Raji (cell line): ENCODE results near the gene KLHDC8A.

ENCODE experiments used
- POLR2A ChIP-seq: IDR thresholded peaks from 2 replicates; pipeline ENCODE4 v1.6.1; 2011; ENCODE audit warnings: low read depth, low read length, control low read depth; ENCODE audit not compliant: insufficient read depth

Gene KLHDC8A, protein sequence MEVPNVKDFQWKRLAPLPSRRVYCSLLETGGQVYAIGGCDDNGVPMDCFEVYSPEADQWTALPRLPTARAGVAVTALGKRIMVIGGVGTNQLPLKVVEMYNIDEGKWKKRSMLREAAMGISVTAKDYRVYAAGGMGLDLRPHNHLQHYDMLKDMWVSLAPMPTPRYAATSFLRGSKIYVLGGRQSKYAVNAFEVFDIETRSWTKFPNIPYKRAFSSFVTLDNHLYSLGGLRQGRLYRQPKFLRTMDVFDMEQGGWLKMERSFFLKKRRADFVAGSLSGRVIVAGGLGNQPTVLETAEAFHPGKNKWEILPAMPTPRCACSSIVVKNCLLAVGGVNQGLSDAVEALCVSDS

GRCh38 chr1:205356440-205357139, at the start of gene KLHDC8A:
Gene KLHDC8A, minus strand, starts transcription at chr1:205356922. Its CDS starts 13,318 bp downstream, at chr1:205343604.
- no peak for TF ChIP-seq POLR2A

DNA sequence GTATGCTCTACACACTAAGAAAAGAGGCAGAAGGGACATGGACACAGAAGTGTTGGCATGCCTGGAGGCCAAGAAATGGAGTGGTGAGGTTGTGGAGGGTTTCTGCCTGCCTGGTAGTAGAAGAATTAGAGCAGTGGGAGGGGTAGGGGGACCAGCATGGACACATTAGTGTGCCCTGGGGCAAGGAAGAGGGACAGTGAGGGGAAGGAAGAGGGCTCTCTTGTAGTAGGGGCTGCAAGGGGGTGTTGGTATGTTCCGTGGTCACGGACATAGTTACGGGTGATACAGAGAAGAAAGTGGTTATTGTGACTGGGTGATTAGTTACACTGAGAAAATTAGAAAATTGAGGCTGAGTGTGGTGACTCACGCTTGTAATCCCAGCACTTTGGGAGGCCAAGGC, 41.9 kb upstream of the KLHDC8A start:
- TF ChIP-seq POLR2A = no peak

DNA sequence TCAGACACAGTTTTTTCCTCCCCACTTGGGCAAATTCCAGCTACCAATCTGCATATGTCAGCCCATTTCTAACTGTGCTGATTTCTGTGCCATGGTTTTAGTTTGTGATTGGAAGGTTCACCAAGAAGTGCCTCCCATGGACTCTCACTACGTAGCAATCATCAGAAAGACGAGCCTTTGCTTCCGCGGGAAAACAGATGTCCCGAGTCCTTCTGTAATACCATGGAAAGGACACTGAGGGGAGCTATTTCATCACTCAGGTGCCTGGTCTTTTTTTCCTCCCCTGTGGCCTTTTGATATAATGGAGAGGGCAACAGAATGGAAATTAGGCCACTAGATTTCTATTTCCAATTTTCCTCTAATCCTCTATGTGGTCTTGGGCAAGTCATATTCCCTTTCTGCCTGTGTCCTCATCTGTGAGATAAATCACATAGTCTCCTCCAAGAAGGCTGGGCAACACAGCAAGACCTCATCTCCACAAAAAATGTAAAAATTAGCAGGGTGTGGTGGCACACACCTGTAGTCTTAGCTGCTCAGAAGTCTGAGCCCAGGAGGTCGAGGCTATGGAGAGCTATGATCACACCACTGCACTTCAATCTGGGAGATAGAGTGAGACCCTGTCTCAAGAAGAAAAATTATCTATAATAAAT, 40.4 kb upstream of the KLHDC8A start:
- TF ChIP-seq POLR2A = no peak

DNA sequence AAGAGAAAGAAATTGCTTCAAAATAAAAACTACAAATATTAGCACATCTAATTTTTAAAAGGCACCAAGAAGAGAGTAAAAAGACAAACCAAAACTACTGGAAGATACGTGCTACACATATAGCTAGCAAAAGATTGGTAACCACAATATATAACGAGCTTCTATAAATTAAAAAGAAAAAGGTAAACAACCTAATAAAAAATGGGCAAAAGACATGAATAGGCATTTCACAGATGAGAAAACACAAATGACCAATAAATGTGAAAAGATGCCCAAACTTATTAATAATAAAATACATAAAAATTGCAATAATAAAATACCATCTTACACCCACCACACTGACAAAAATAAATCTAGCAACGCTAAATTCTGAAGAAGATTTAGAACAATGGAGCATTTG, 38.9 kb upstream of the KLHDC8A start:
- TF ChIP-seq POLR2A = no peak

- TF ChIP-seq POLR2A = no peak
These were observed 35.9 kb upstream of the KLHDC8A start for GRCh38 chr1:205392650-205393049.

DNA sequence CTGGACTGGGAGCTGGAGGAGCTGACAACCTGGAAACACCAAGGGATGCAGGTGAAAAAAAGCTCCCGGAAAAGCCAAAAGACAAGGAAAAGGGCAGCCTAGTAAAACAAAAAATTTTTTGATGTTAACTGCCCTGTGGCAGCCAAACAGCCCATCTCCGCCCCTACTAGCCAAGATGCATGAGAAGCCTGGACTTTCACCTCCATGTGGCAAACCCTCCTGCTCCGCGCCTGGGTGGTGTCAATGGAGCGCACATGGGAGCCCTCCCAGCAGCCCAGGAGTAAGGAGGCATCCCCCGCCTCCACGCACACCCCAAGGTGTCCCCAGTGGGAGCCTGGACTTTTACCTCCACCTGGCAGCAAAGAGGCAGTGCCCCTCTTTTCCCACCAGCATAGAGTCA, 34.7 kb upstream of the KLHDC8A start:
- TF ChIP-seq POLR2A = no peak

DNA sequence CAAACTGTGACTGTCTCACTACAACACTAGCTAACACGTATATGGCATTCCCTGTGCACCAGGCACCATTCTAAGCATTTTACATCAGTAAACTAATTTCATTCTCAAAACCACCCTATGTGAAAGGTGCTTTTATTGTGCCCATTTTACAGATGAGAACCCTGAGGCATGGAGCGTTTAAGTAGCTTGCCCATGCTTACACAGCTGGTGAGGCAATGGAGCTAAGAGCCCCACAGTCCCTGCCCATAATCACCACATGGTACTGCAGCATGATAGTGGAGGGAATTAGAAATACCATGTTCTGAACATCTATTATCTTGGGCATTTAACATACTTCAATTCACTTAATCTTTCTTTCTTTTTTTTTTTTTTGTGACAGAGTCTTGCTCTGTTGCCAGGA, 31.1 kb upstream of the KLHDC8A start:
- TF ChIP-seq POLR2A = no peak

DNA sequence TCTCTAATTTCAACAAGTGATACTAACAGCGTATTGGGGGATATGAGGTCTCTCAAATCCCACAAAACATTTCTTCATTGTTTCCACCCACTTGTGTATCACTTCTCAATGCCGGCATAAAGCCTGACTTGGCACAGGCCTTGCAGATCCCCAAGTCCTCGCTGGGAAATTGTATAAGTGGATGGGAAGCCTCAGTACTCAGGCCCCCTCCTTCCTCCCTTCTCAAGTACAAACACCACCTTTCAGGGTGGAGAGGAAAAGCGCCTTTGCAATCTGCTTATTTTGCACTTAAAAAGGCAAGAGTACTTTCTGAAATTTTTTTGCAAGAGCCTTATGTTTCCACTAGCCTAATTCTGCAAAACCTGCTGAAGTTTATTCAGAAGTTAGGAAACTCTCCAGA, 25.8 kb upstream of the KLHDC8A start:
- no peak for TF ChIP-seq POLR2A

- no peak for TF ChIP-seq POLR2A
These were observed 24.6 kb upstream of the KLHDC8A start for GRCh38 chr1:205381305-205381704.

- TF ChIP-seq POLR2A = no peak
These were observed 24.2 kb upstream of the KLHDC8A start for GRCh38 chr1:205380882-205381281.

DNA sequence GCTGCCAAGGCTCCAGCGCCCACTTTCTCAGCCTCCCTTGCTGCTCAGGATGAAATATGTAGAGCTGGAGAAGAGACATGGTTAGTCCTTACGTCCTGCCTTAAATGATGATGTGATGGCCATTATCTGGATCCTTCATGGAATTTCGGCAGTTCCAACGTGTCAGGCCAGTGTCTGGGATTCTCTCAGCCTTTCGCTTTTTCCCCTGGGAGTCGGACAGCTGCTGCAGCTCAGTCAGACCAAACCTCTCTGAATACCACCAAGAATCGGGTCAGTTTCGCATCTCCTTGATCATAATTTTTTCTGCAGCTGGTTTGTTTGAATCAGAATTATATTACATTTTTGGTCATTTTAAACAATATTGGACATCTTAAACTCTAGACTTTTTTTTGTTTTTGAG, 22.3 kb upstream of the KLHDC8A start:
- TF ChIP-seq POLR2A = no peak

GRCh38 chr1:205377355-205377754, 20.6 kb upstream of the KLHDC8A start:
- no peak for TF ChIP-seq POLR2A

GRCh38 chr1:205376739-205377138, 20.0 kb upstream of the KLHDC8A start:
- TF ChIP-seq POLR2A = no peak

- no peak for TF ChIP-seq POLR2A
These were observed 19.3 kb upstream of the KLHDC8A start for GRCh38 chr1:205375835-205376545.
